ENCODE results near the gene GIPR. TPM values are rescaled to one million over a fixed set of nuclear protein-coding genes. Genes with fewer than 3 reads are reported as not detected.

Gene GIPR
- total RNA-seq, 1 experiment from 2014 or later = 0.61 TPM

DNA sequence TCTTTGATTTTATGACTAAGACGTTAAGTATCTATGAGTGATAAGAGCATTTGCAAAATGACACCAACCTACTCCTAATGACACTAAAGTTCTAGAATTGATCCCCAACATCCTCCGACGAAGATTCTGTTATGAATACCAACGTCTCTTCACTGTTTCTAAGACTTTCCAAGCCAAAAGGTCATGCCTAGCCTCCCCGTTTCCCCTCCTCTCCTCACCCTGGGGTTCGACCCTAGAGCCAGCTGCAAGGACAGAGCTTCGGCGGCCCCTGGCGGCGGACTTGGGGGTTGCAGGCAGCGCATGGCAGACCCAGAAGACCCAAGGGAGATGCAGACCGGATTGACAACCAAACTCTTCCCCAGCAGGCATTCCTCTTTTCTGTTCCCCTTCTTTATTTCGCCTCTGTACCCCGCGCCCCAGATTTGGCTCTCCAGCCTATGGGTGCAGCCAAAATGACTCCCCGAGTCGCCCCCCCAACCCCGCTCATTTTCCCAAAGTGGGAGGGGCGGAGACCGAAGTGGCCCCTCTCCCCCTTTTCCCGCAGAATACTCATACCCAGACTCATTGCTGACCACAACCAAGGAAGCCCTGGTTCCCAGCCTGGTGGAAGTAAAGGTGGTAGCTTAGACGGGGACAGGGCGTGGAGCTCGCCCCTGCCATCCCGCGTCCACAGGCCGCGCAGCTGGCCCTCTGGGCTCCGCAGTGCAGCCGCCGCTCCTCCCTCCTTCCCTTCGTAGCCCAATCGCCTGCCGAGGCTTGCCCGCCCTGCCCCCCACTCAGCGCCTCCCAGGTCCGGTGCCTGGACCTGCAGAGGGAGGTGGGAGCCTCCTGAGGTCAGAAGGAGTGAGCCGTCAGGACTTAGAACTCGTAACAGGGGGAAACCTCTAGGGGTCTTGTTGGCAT lies 24.7 kb upstream of the GIPR start:
- DNase-seq = peak; percentile 95
- H2AK5ac ChIP-seq (ENCODE audit: insufficient read length, low read length) = no peak overlapping the region
- H3K4me1 ChIP-seq (ENCODE audit: insufficient read depth, low read length) = peaks cover 3% of the 10 kb centered on the region; the same call in 1 of the 2 replicates
- WGBS (ENCODE audit: extremely low coverage, insufficient read length, low lambda C conversion rate) = no CpG with 5 or more reads among the region's 39 CpGs
- H3K9ac ChIP-seq (ENCODE audit: extremely low read depth, insufficient read length, low read length) = no peak overlapping the region
- peaks cover 20% of the 10 kb centered on the region for H3K23me2 ChIP-seq (ENCODE audit: insufficient read length, low read depth, low read length, poor library complexity, severe bottlenecking)
- Mint-ChIP-seq H3K36me3 (ENCODE audit: insufficient read depth in 1 of 3, low read depth in 3 of 3) (no peaks in the 10 kb centered on the region; a peak in 1 of 7 replicates), H3K4me3 (peak overlapping the region; percentile 77 to 92), H3K9me3 (peaks cover 3 to 6% of the 10 kb centered on the region in 2 experiments; a peak in 3 of 5 replicates), H3K4me1 (peaks cover 34 to 46% of the 10 kb centered on the region in 2 experiments), H3K27me3 (ENCODE audit: low read depth) (peaks cover 12% of the 10 kb centered on the region), H3K27ac (peak overlapping the region in 1 of 3 experiments; percentile 74; a peak in 1 of 7 replicates)
- H3K23ac ChIP-seq (ENCODE audit: insufficient read length, low read depth, low read length) = no peak overlapping the region
- H2AFZ ChIP-seq (ENCODE audit: low read length) = no peak overlapping the region
- H3K79me2 ChIP-seq (ENCODE audit: insufficient read depth, low read length) = no peaks in the 10 kb centered on the region
- H2BK12ac ChIP-seq (ENCODE audit: insufficient read length, low read depth, low read length) = no peak overlapping the region
- H4K5ac ChIP-seq (ENCODE audit: insufficient read length, low read depth, low read length) = no peak overlapping the region
- no peak overlapping the region for H2BK5ac ChIP-seq (ENCODE audit: insufficient read length, low read length)
- H4K91ac ChIP-seq (ENCODE audit: insufficient read length, low read depth, low read length) = no peak overlapping the region
- no peak overlapping the region for H3K27ac ChIP-seq (ENCODE audit: insufficient read length, low read depth, low read length)
- H3K56ac ChIP-seq (ENCODE audit: insufficient read length, low read depth, low read length) = no peak overlapping the region
- H3K14ac ChIP-seq (ENCODE audit: insufficient read depth, low read length) = no peak overlapping the region
- no peak overlapping the region for H2BK15ac ChIP-seq (ENCODE audit: low read depth, low read length)
- H3K27me3 ChIP-seq (ENCODE audit: insufficient read depth, low read length) = no peaks in the 10 kb centered on the region
- H3K18ac ChIP-seq (ENCODE audit: insufficient read length, low read depth, low read length) = no peak overlapping the region
- TF ChIP-seq, protein P1, sequence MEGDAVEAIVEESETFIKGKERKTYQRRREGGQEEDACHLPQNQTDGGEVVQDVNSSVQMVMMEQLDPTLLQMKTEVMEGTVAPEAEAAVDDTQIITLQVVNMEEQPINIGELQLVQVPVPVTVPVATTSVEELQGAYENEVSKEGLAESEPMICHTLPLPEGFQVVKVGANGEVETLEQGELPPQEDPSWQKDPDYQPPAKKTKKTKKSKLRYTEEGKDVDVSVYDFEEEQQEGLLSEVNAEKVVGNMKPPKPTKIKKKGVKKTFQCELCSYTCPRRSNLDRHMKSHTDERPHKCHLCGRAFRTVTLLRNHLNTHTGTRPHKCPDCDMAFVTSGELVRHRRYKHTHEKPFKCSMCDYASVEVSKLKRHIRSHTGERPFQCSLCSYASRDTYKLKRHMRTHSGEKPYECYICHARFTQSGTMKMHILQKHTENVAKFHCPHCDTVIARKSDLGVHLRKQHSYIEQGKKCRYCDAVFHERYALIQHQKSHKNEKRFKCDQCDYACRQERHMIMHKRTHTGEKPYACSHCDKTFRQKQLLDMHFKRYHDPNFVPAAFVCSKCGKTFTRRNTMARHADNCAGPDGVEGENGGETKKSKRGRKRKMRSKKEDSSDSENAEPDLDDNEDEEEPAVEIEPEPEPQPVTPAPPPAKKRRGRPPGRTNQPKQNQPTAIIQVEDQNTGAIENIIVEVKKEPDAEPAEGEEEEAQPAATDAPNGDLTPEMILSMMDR (conservative IDR thresholded peaks at IDR 0.05) = peak; percentile 99
- H4K20me1 ChIP-seq (ENCODE audit: control insufficient read depth, insufficient read depth, insufficient read length) = no peaks in the 10 kb centered on the region
- H4K8ac ChIP-seq (replicated peaks; ENCODE audit: insufficient read length, low read depth, low read length) = no peak overlapping the region
- H3K4me2 ChIP-seq (ENCODE audit: insufficient read depth, insufficient read length, low read length) = peak overlapping the region; percentile 60
- H3K4ac ChIP-seq (ENCODE audit: low read depth, low read length) = no peak overlapping the region
- no peak overlapping the region for H2BK20ac ChIP-seq (ENCODE audit: low read depth, low read length, poor library complexity, severe bottlenecking)
- no peaks in the 10 kb centered on the region for H3K79me1 ChIP-seq (ENCODE audit: insufficient read depth, low read depth, low read length, poor library complexity, severe bottlenecking)
- no peak overlapping the region for H3T11ph ChIP-seq (ENCODE audit: low read length)
- no peak overlapping the region for H2BK120ac ChIP-seq (ENCODE audit: low read depth, low read length, poor library complexity, severe bottlenecking)
- no peaks in the 10 kb centered on the region for H3K9me3 ChIP-seq (ENCODE audit: control insufficient read depth, low read depth, low read length)

Measured in H9 (cell line).